ENCODE results near the gene TMEM132C.

TMEM132C gene

GRCh38 chr12:128607641-128608040 lies 340.7 kb downstream of the TMEM132C start:
- DNase-seq (ENCODE audit: low read depth in 2 of 2), result no peak

GRCh38 chr12:128609861-128610260 lies 342.9 kb downstream of the TMEM132C start:
- DNase-seq (ENCODE audit: low read depth in 2 of 2), result no peak

GRCh38 chr12:128611736-128612135 lies 344.8 kb downstream of the TMEM132C start:
- no peak for DNase-seq (ENCODE audit: low read depth in 2 of 2)

- DNase-seq (ENCODE audit: low read depth in 2 of 2), result no peak
Observed at GRCh38 chr12:128612150-128612850, 345.3 kb downstream of the TMEM132C start.

GRCh38 chr12:128613837-128614590 lies 347.0 kb downstream of the TMEM132C start:
- no peak for DNase-seq (ENCODE audit: low read depth in 2 of 2)

- no peak for DNase-seq (ENCODE audit: low read depth in 2 of 2)
Observed at GRCh38 chr12:128617304-128617833, 350.4 kb downstream of the TMEM132C start.

- no peak for DNase-seq (ENCODE audit: low read depth in 2 of 2)
Observed at GRCh38 chr12:128619263-128619662, 352.3 kb downstream of the TMEM132C start.

GRCh38 chr12:128621304-128621703 lies 354.3 kb downstream of the TMEM132C start:
- no peak for DNase-seq (ENCODE audit: low read depth in 2 of 2)

GRCh38 chr12:128623748-128624147 lies 356.8 kb downstream of the TMEM132C start:
- DNase-seq (ENCODE audit: low read depth in 2 of 2), result no peak

GRCh38 chr12:128626808-128627320 lies 359.9 kb downstream of the TMEM132C start:
- no peak for DNase-seq (ENCODE audit: low read depth in 2 of 2)

GRCh38 chr12:128627659-128628058 lies 360.7 kb downstream of the TMEM132C start:
- DNase-seq (ENCODE audit: low read depth in 2 of 2), result no peak

- no peak for DNase-seq (ENCODE audit: low read depth in 2 of 2)
Observed at GRCh38 chr12:128629979-128630378, 363.0 kb downstream of the TMEM132C start.

GRCh38 chr12:128637642-128638606 lies 371.0 kb downstream of the TMEM132C start:
- DNase-seq (ENCODE audit: low read depth in 2 of 2), result no peak

GRCh38 chr12:128639089-128639488 lies 372.1 kb downstream of the TMEM132C start:
- no peak for DNase-seq (ENCODE audit: low read depth in 2 of 2)

GRCh38 chr12:128643155-128643554 lies 376.2 kb downstream of the TMEM132C start:
- DNase-seq (ENCODE audit: low read depth in 2 of 2), result no peak

GRCh38 chr12:128644664-128645296 lies 377.8 kb downstream of the TMEM132C start:
- peak in 1 of 2 donors; percentile 8 for DNase-seq (ENCODE audit: low read depth in 2 of 2)

GRCh38 chr12:128649902-128650301 lies 382.9 kb downstream of the TMEM132C start:
- no peak for DNase-seq (ENCODE audit: low read depth in 2 of 2)

- DNase-seq (ENCODE audit: low read depth in 2 of 2), result no peak
Observed at GRCh38 chr12:128652136-128652751, 385.3 kb downstream of the TMEM132C start.

GRCh38 chr12:128654468-128654867 lies 387.5 kb downstream of the TMEM132C start:
- no peak for DNase-seq (ENCODE audit: low read depth in 2 of 2)

GRCh38 chr12:128657378-128657777 lies 390.4 kb downstream of the TMEM132C start:
- no peak for DNase-seq (ENCODE audit: low read depth in 2 of 2)

Measured in stimulated activated CD4-positive, alpha-beta T cell treated with anti-CD3 and anti-CD28 coated beads, Interleukin-1b, Interleukin-23, amount 100 ng/mL, for 4 hours (primary cell).